Epithelial cell of proximal tubule (primary cell): ENCODE data around the gene BEND5. TPM values are rescaled to one million over a fixed set of nuclear protein-coding genes. Genes with fewer than 3 reads are reported as not detected.
A peak's percentile ranks its signal among the peaks of the same experiment; 100 is the strongest.

Experiments
- DNase-seq: peaks from one replicate; pipeline ENCODE4 v3.0.0-alpha.2; 2011; ENCODE audit warnings: low read depth
- H3K4me3 ChIP-seq: 2 replicates; pipeline ENCODE4 v1.5.1; 2011; ENCODE audit warnings: low read depth, mild to moderate bottlenecking, low read length
- CTCF ChIP-seq: conservative IDR thresholded peaks from 2 replicates; pipeline ENCODE4 v1.5.1; 2012; ENCODE audit warnings: low read depth, mild to moderate bottlenecking, low read length
- total RNA-seq: library from RNA; depleted of rRNA; stranded (reverse); fragments of >200 nt; gene quantifications from 2 replicates; pipeline ENCODE4 v1.2.3, GENCODE V29; 2015

BEND5 gene
- total RNA-seq, 1 donor from 2014 or later, result 1.9 TPM

- no peak overlapping the region for H3K4me3 ChIP-seq
- no peak for DNase-seq
- TF ChIP-seq CTCF, result peak; percentile 22
Observed at GRCh38 chr1:48687282-48688045, 89.2 kb downstream of the BEND5 start.

- no peak for DNase-seq
- no peak for TF ChIP-seq CTCF
- H3K4me3 ChIP-seq, result no peak overlapping the region
Observed at GRCh38 chr1:48686159-48686558, 90.5 kb downstream of the BEND5 start.

GRCh38 chr1:48684381-48684780 is 92.3 kb downstream of the BEND5 start:
- DNase-seq, result no peak
- no peak for TF ChIP-seq CTCF
- H3K4me3 ChIP-seq, result no peak overlapping the region

GRCh38 chr1:48683839-48684238 is 92.9 kb downstream of the BEND5 start:
- TF ChIP-seq CTCF, result no peak
- H3K4me3 ChIP-seq, result no peak overlapping the region

GRCh38 chr1:48681476-48682305 is 95.0 kb downstream of the BEND5 start:
- TF ChIP-seq CTCF, result no peak
- DNase-seq, result no peak
- no peak overlapping the region for H3K4me3 ChIP-seq

More at GRCh38 chr1:48683839-48684238, 92.9 kb downstream of the BEND5 start:
- DNase-seq, result no peak

- DNase-seq, result no peak
- TF ChIP-seq CTCF, result peak; percentile 43
- H3K4me3 ChIP-seq, result no peak overlapping the region
Observed at GRCh38 chr1:48680411-48681035, 96.2 kb downstream of the BEND5 start.
